IPS-15b (cell line): ENCODE results near the gene TARM1.
"Not testable (repeated sequence)": the region's sequence is repeated elsewhere in the genome, so short reads cannot be mapped to it uniquely, and the experiment has no call there.

Experiments used
- H3K27me3 ChIP-seq: one replicate; pipeline ENCODE4 v1.6.1; 2013; ENCODE audit warnings: low read length; ENCODE audit not compliant: control insufficient read depth, insufficient read depth
- H3K36me3 ChIP-seq: one replicate; pipeline ENCODE4 v1.6.1; 2013; ENCODE audit warnings: low read length; ENCODE audit not compliant: control insufficient read depth, insufficient read depth
- H3K4me1 ChIP-seq: one replicate; pipeline ENCODE4 v1.6.1; 2013; ENCODE audit warnings: mild to moderate bottlenecking, low read length; ENCODE audit not compliant: control insufficient read depth, insufficient read depth
- H3K4me3 ChIP-seq: one replicate; pipeline ENCODE4 v1.5.1; 2013; ENCODE audit warnings: low read depth, low read length
- H3K9ac ChIP-seq: one replicate; pipeline ENCODE4 v1.6.1; 2013; ENCODE audit warnings: low read depth, mild to moderate bottlenecking, low read length
- H3K9me3 ChIP-seq: one replicate; pipeline ENCODE4 v1.6.1; 2013; ENCODE audit warnings: mild to moderate bottlenecking, low read length; ENCODE audit not compliant: control insufficient read depth, insufficient read depth

TARM1 gene

GRCh38 chr19:54045771-54046170, 35.4 kb downstream of the TARM1 start:
- Histone ChIP-seq H3K4me3 (no peak overlapping the region), H3K27me3 (peaks cover 8% of the 10 kb centered on the region), H3K9me3 (no peaks in the 10 kb centered on the region), H3K4me1 (peaks cover 2% of the 10 kb centered on the region), H3K9ac (no peak overlapping the region), H3K36me3 (no peaks in the 10 kb centered on the region)

- Histone ChIP-seq H3K9me3 (no peaks in the 10 kb centered on the region), H3K9ac (no peak overlapping the region), H3K4me1 (peaks cover 2% of the 10 kb centered on the region), H3K36me3 (no peaks in the 10 kb centered on the region), H3K27me3 (peaks cover 8% of the 10 kb centered on the region), H3K4me3 (no peak overlapping the region)
Observed at GRCh38 chr19:54042989-54043388, 38.2 kb downstream of the TARM1 start.

- Histone ChIP-seq H3K9me3 (no peaks in the 10 kb centered on the region), H3K9ac (no peak overlapping the region), H3K27me3 (peaks cover 8% of the 10 kb centered on the region), H3K36me3 (no peaks in the 10 kb centered on the region), H3K4me3 (no peak overlapping the region), H3K4me1 (peaks cover 2% of the 10 kb centered on the region)
Observed at GRCh38 chr19:54041969-54042606, 39.1 kb downstream of the TARM1 start.

- Histone ChIP-seq H3K4me1 (peaks cover 9% of the 10 kb centered on the region), H3K9ac (no peak overlapping the region), H3K36me3 (no peaks in the 10 kb centered on the region), H3K27me3 (no peaks in the 10 kb centered on the region), H3K4me3 (no peak overlapping the region), H3K9me3 (no peaks in the 10 kb centered on the region)
Observed at GRCh38 chr19:54040003-54040402, 41.2 kb downstream of the TARM1 start.

- H3K4me1 ChIP-seq, H3K4me3 ChIP-seq, H3K36me3 ChIP-seq, H3K9me3 ChIP-seq, H3K27me3 ChIP-seq, H3K9ac ChIP-seq: not testable (repeated sequence)
Observed at GRCh38 chr19:54036542-54036941, 44.6 kb downstream of the TARM1 start.

- Histone ChIP-seq H3K36me3 (no peaks in the 10 kb centered on the region), H3K9ac (no peak overlapping the region), H3K4me3 (no peak overlapping the region), H3K4me1 (peaks cover 9% of the 10 kb centered on the region), H3K27me3 (no peaks in the 10 kb centered on the region), H3K9me3 (no peaks in the 10 kb centered on the region)
Observed at GRCh38 chr19:54035215-54036178, 45.7 kb downstream of the TARM1 start.

- Histone ChIP-seq H3K4me3 (no peak overlapping the region), H3K36me3 (no peaks in the 10 kb centered on the region), H3K27me3 (no peaks in the 10 kb centered on the region), H3K9me3 (no peaks in the 10 kb centered on the region), H3K4me1 (peaks cover 9% of the 10 kb centered on the region), H3K9ac (no peak overlapping the region)
Observed at GRCh38 chr19:54030895-54031586, 50.1 kb downstream of the TARM1 start.

GRCh38 chr19:54029930-54030490, 51.2 kb downstream of the TARM1 start:
- no peak overlapping the region for H3K9ac ChIP-seq
- H3K4me1 ChIP-seq: peaks cover 2% of the 10 kb centered on the region
- H3K36me3 ChIP-seq: no peaks in the 10 kb centered on the region
- H3K27me3 ChIP-seq: peaks cover under 1% of the 10 kb centered on the region
- no peaks in the 10 kb centered on the region for H3K9me3 ChIP-seq
- H3K4me3 ChIP-seq: no peak overlapping the region

GRCh38 chr19:54029301-54029700, 51.9 kb downstream of the TARM1 start:
- peaks cover 5% of the 10 kb centered on the region for H3K27me3 ChIP-seq
- H3K9me3 ChIP-seq: no peaks in the 10 kb centered on the region
- no peaks in the 10 kb centered on the region for H3K36me3 ChIP-seq
- H3K9ac ChIP-seq: no peak overlapping the region
- no peaks in the 10 kb centered on the region for H3K4me1 ChIP-seq
- H3K4me3 ChIP-seq: no peak overlapping the region

- Histone ChIP-seq H3K4me3 (no peak overlapping the region), H3K9ac (no peak overlapping the region), H3K4me1 (peaks cover 5% of the 10 kb centered on the region), H3K36me3 (no peaks in the 10 kb centered on the region), H3K9me3 (no peaks in the 10 kb centered on the region), H3K27me3 (peaks cover 5% of the 10 kb centered on the region)
Observed at GRCh38 chr19:54026656-54027055, 54.5 kb downstream of the TARM1 start.

- Histone ChIP-seq H3K9ac (no peak overlapping the region), H3K4me3 (no peak overlapping the region), H3K36me3 (no peaks in the 10 kb centered on the region), H3K27me3 (peaks cover 5% of the 10 kb centered on the region), H3K9me3 (no peaks in the 10 kb centered on the region), H3K4me1 (peaks cover 10% of the 10 kb centered on the region)
Observed at GRCh38 chr19:54024660-54025059, 56.5 kb downstream of the TARM1 start.
